Inferior parietal cortex (tissue), 1 donor: ENCODE data around the gene STX18.

Experiments
- DNase-seq: peaks from one replicate; pipeline ENCODE4 v3.0.0-alpha.2; 2016; ENCODE audit errors: extremely low spot score

STX18 gene

DNA sequence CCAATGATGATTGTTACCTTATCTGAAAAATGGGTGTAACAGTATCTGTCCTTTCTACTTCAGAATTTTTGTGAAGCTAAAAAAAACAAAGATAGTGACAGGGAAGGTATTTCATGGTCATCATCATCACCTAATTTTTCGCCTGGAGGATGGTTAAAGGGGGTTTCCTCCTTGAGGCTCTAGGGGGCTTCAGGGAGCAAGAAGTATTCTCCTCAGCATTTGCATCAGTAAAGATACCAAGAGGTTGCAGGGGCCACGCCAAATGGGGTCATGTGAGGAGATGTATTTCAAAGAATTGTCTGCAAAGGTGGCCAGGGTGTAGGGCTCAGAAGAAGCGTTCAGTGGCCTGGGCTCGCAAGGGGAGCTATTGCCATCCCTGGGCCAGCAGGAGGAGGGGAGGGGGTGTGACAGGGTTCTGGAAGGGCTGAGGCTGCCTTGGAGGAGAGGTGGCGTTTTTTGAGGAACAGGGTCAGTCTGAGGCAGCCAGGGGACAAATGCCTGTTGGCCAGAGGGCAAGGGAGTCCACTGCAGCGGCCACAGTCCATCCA lies 162.2 kb downstream of the STX18 start:
- DNase-seq, result no peak

DNA sequence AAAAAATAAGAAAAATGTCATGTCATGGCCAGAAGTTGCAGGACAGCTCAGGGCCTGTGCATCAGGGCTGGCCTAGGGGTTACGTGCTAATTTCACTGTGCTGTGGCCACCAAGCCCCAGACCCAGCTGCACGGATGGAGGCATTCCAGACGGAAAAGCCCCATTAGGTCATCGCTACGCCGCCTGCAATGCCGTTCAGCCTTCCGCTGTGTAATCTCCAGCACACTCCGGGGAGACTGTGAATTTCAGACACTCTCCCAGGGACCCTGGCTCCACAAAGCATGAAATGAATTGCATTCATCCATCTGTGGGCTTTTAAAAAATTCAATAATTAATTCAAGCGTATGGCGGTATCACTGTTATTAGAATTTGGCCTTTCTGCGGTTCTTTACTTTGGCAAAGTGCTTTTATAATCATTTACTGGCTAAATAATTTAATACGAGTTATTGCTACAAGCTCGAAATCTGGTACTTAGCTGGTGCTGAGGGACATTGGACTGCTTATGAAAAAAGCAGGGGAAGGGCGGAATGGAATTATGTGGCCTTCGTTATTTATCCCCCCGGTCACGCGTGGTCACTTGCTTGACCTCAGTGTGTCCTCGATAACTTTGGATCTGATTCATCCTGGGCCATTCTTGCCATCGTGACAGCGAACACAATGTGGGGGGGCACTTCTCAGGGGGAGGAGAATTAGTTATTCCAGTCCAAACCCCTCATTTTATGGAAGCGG lies 164.0 kb downstream of the STX18 start:
- DNase-seq, result no peak

DNA sequence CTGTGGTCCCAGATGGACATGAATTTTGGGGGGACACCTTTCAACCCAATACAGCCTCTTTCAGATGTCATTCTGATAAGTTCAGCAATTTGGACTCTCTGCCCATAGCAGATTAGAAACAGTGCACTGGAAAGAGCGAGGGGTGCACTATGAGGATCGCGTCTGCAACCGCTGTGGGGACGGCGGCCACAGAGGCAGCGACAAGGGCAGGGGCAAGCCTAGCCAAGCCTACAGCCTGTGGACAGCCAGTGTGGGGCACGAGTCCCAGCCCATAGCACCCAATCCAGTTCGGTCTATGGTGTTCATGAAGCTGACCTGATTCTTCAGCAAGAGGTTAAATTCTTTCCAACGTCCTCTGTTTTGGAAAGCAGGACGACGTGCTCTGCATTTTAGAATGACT lies 164.7 kb downstream of the STX18 start:
- DNase-seq, result no peak

DNA sequence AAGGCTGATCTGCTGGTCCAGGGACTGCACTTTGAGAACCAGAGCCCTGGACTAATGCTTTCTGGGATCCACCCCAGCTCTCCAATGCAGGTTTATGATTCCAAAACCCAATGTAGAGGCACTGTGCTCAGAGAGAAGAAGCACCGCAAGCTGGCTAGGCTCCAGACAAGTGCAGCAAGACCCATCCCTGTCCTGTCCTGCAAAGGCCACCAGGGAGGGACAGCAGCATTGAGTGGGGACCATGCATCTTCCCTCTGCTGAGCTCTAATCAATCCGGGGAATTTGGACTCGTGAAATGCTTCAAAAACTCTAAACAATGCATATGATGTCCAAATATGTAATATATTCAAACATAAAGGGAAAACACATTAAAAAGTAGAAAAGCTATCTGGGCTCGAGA lies 165.8 kb downstream of the STX18 start:
- DNase-seq, result no peak

DNA sequence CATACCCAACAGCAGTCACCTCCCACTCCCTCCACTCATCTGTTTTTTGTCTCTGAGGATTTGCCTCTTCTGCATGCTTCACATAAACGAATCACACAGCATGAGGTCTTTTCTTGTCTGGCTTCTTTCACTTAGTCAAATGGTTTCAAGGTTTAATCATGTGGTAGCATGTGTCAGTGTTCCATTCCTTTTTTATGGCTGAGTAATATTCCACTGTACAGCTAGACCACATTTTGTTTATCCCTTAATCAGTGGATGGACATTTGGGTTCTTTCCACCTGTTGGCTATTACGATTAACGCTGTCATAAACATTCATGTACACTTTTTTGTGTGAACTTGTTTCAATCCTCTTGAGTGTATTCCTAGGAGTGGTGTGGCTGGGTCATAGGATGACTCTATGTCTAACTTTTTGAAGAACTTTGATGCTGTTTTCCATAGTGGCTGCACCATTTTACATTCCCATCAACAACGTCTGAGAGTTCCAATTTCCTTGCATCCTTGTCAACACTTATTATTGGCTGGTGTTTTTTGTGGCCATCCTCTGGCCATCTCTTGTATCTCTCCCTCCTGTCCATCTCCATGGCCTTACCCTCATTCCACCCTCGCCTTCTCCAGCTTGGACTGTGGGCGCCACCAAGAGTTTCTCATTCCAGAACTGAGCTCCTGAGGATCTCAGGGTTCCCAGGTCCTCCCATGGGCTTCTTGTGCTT lies 167.3 kb downstream of the STX18 start:
- DNase-seq, result no peak
